OCI-LY7 (cell line): ENCODE data around the gene CHD5. TPM values are rescaled to one million over a fixed set of nuclear protein-coding genes. Genes with fewer than 3 reads are reported as not detected.

Source experiments
- BruUV-seq: library from RNA; stranded (reverse); fragments of 400-500 nt; replicated peaks from 2 replicates; lab custom pipeline; 2021; lab: Mats Ljungman, UMichigan
- CTCF ChIA-PET: fragments of 300-600 bp; sonication (Branson Sonifier 250); formaldehyde crosslinking; loops from one replicate; lab custom pipeline; 2022; ENCODE audit warnings: antibody characterized with exemption; ENCODE audit not compliant: unreplicated experiment; lab: Charles Lee
- POLR2A ChIA-PET: fragments of 300-600 bp; sonication (Branson Sonifier 250); formaldehyde crosslinking; loops from one replicate; lab custom pipeline; 2022; ENCODE audit warnings: antibody characterized with exemption; lab: Charles Lee
- DNase-seq: peaks from one replicate; pipeline ENCODE4 v3.0.0-alpha.2; 2015; ENCODE audit warnings: low spot score
- H2AFZ ChIP-seq: fragments of 200-600 bp; sonication (generic), shearing (Covaris generic); 2 replicates; pipeline ENCODE4 v1.6.1; 2014; ENCODE audit warnings: mild to moderate bottlenecking, antibody characterized with exemption, low read length, moderate library complexity
- H3K27ac ChIP-seq: fragments of 200-600 bp; sonication (generic); 2 replicates; pipeline ENCODE4 v1.5.1; 2014; ENCODE audit warnings: mixed run types, low read depth, mild to moderate bottlenecking, moderate library complexity, low read length, inconsistent platforms; ENCODE audit not compliant: poor library complexity, severe bottlenecking
- H3K36me3 ChIP-seq: fragments of 200-600 bp; sonication (generic); 2 replicates; pipeline ENCODE4 v1.6.1; 2014; ENCODE audit warnings: mild to moderate bottlenecking, antibody characterized with exemption, low read length, moderate library complexity, mixed read lengths; ENCODE audit not compliant: insufficient read depth
- H3K4me1 ChIP-seq: fragments of 200-600 bp; sonication (generic); 2 replicates; pipeline ENCODE4 v1.5.1; 2014; ENCODE audit warnings: mild to moderate bottlenecking, low read length; ENCODE audit not compliant: insufficient read depth, poor library complexity, severe bottlenecking
- H3K4me2 ChIP-seq: fragments of 200-600 bp; sonication (generic); 2 replicates; pipeline ENCODE4 v1.6.1; 2014; ENCODE audit warnings: mild to moderate bottlenecking, low read length
- H3K4me3 ChIP-seq: fragments of 200-600 bp; sonication (generic); 2 replicates; pipeline ENCODE4 v1.5.1; 2014; ENCODE audit warnings: mild to moderate bottlenecking, low read depth, low read length; ENCODE audit not compliant: poor library complexity, severe bottlenecking
- H3K79me2 ChIP-seq: fragments of 200-600 bp; sonication (generic); 2 replicates; pipeline ENCODE4 v1.6.1; 2016; ENCODE audit warnings: low read depth, mild to moderate bottlenecking, low read length, moderate library complexity, mixed read lengths; ENCODE audit not compliant: insufficient read depth
- H3K9me2 ChIP-seq: fragments of 200-600 bp; sonication (generic); 2 replicates; pipeline ENCODE4 v1.6.1; 2016; ENCODE audit warnings: mild to moderate bottlenecking, low read length, mixed read lengths; ENCODE audit not compliant: insufficient read depth
- H3K9me3 ChIP-seq: fragments of 200-600 bp; sonication (generic); 2 replicates; pipeline ENCODE4 v1.6.1; 2014; ENCODE audit warnings: mild to moderate bottlenecking, mixed run types, low read length, mixed read lengths
- H4K20me1 ChIP-seq: fragments of 200-600 bp; sonication (generic); 2 replicates; pipeline ENCODE4 v1.6.1; 2014; ENCODE audit warnings: mild to moderate bottlenecking, antibody characterized with exemption, low read length, moderate library complexity, mixed read lengths; ENCODE audit not compliant: insufficient read depth
- CTCF ChIP-seq: fragments of 200-600 bp; sonication (generic); conservative IDR thresholded peaks from 2 replicates; pipeline ENCODE4 v1.5.1; 2014; ENCODE audit warnings: mild to moderate bottlenecking, antibody characterized with exemption, low read length, moderate library complexity, mixed read lengths
- EZH2phosphoT487 ChIP-seq: fragments of 200-600 bp; sonication (generic); IDR thresholded peaks from 2 replicates; pipeline ENCODE4 v1.6.1; 2018; ENCODE audit warnings: low read depth, borderline replicate concordance, mild to moderate bottlenecking, mixed run types, antibody characterized with exemption, low read length, moderate library complexity, mixed read lengths
- intact Hi-C: fragments of 100-400 bp; cut with micrococcal nuclease; formaldehyde crosslinking; loops from one replicate; pipeline ENCODE4 v1.10.0; 2022; ENCODE audit not compliant: unreplicated experiment
- total RNA-seq, 2 experiments: library from RNA; depleted of rRNA in 1 of 2; stranded (reverse); fragments of >200 nt in 1 of 2; shearing (Covaris generic) in 1 of 2; gene quantifications; 2 replicates each; pipeline ENCODE4 v1.2.3, GENCODE V29; 2014 to 2022

CHD5 gene
- total RNA-seq, 2 experiments from 2014 or later: 0.19 to 0.38 TPM

DNA sequence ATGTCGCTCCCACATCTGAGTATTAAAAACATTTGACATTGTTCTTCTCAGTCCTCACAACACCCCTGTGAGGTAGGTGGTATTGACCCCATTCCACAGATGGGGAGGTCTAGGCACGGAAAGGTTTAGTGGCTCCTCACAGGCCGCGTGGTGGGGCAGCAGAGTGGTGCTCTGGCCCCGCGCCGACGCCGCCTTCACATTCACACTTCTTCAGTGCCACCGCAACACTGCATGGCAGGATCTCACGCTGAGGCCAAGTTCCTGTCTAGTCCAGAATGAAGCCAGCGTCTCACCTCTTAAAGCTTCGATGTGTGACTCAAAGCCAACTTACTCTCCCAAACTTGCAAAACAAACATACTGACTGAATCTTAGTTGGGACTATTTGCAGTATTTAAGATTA is 43.5 kb upstream of the CHD5 start:
- ChIA-PET CTCF (no interaction called here), POLR2A (interaction anchor here (0.6 kb wide), 1 partner anchor 109 kb away, joined by 4 read pairs; no protein-coding TSS in a partner anchor)
- Histone ChIP-seq H3K27ac (no peak overlapping the region), H3K79me2 (no peaks in the 10 kb centered on the region), H2AFZ (no peak overlapping the region), H3K36me3 (peaks cover 86% of the 10 kb centered on the region), H3K4me3 (no peak overlapping the region), H3K4me2 (no peak overlapping the region), H3K9me2 (no peaks in the 10 kb centered on the region), H3K9me3 (no peaks in the 10 kb centered on the region), H4K20me1 (0 out of 2 replicates have a peak, but pooled peaks cover 6% of the 10 kb centered on the region), H3K4me1 (no peaks in the 10 kb centered on the region)
- intact Hi-C loops: no loop called here
- BruUV-seq: TSS peak; percentile 68
- TF ChIP-seq EZH2phosphoT487 (no peak), CTCF (no peak)
- DNase-seq: no peak

DNA sequence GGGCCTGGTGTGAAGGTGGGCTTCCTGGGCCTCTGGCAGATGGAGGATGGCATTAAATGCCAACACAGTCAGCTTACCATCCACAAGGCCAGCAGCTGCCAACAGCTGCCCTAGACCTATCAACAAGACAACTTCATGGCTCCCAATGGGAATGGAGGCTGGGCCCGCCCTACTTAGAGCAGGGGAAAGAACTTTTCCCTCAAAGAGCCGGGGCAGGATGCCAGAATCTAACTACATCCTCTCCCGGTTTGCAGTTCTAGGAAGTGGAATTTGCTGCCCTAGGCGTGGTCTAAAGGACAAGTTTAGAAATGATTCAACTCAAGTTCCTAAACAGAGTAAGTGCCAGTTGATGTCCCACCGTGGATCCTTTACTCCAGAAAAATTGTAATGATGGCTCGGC is 42.5 kb upstream of the CHD5 start:
- Histone ChIP-seq H3K36me3 (peaks cover 76% of the 10 kb centered on the region), H4K20me1 (0 out of 2 replicates have a peak, but pooled peaks cover 6% of the 10 kb centered on the region), H3K9me2 (no peaks in the 10 kb centered on the region), H3K9me3 (no peaks in the 10 kb centered on the region), H3K4me3 (no peak overlapping the region), H3K27ac (no peak overlapping the region), H3K4me2 (no peak overlapping the region), H3K79me2 (no peaks in the 10 kb centered on the region), H2AFZ (no peak overlapping the region), H3K4me1 (no peaks in the 10 kb centered on the region)
- intact Hi-C loops: no loop called here
- no peak for TF ChIP-seq CTCF
- no peak for TF ChIP-seq EZH2phosphoT487
- ChIA-PET POLR2A (no interaction called here), CTCF (no interaction called here)
- BruUV-seq: no TSS peak
- no peak for DNase-seq

DNA sequence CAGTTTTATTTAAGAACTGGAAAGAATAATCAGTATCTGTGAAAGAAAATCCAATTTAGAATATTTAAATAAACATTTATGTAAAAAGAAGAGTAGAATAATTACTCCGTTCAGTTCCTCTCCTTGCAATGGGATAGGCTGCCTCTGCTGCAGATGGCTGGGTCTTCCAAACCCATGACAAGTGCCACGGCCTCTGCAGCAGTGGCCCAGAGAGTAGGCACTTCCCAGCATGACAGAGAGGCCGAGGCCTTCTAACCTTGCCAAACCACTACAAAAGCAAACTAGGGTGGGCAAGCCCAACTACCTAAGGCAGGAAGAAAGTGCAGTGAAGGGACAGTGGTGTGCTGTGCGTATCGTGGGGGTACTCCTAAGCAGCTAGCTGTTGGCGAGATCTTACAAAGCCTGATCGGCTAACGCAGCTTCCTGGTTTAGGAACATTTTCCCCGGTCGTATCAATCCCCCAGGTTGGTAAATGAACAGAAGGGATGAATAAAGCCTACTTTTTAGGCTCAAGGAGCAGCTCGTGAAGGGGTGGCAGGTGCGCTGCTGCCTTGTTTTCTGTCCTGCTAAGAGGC is 41.2 kb upstream of the CHD5 start:
- Histone ChIP-seq H3K9me3 (no peaks in the 10 kb centered on the region), H4K20me1 (no peaks in the 10 kb centered on the region), H3K36me3 (peaks cover 64% of the 10 kb centered on the region), H3K9me2 (no peaks in the 10 kb centered on the region), H3K4me2 (no peak overlapping the region), H3K4me1 (no peaks in the 10 kb centered on the region), H3K4me3 (no peak overlapping the region), H2AFZ (no peak overlapping the region), H3K79me2 (no peaks in the 10 kb centered on the region), H3K27ac (no peak overlapping the region)
- intact Hi-C loops: no loop called here
- no TSS peak for BruUV-seq
- DNase-seq: no peak
- ChIA-PET POLR2A (no interaction called here), CTCF (no interaction called here)
- TF ChIP-seq EZH2phosphoT487 (no peak), CTCF (no peak)
